Spleen (tissue), 11 donors: ENCODE results near the gene HSF4. TPM values are rescaled to one million over a fixed set of nuclear protein-coding genes. Genes with fewer than 3 reads are reported as not detected.
A peak's percentile ranks its signal among the peaks of the same experiment; 100 is the strongest.
"Not testable (repeated sequence)": the region's sequence is repeated elsewhere in the genome, so short reads cannot be mapped to it uniquely, and the experiment has no call there.

Source experiments
- DNase-seq: peaks from one replicate; pipeline ENCODE4 v3.0.0-alpha.2; 2020
- H3K27ac ChIP-seq, 8 donors: fragments of 200-600 bp; sonication (generic) in 7 of 8; 1 replicate in 4 of 8; 2 replicates in 4 of 8; pipeline versions ENCODE4 v1.5.0 to v1.8.0; 2016 to 2021; ENCODE audit warnings: inconsistent platforms in 4 of 8, mild to moderate bottlenecking in 4 of 8, moderate library complexity in 1 of 8
- H3K27me3 ChIP-seq, 7 donors: fragments of 200-600 bp; sonication (generic) in 6 of 7; replicated peaks in 1 of 7; 1 replicate in 4 of 7; 2 replicates in 3 of 7; pipeline versions ENCODE4 v1.5.0 to v1.8.0; 2016 to 2021; ENCODE audit warnings: inconsistent platforms in 3 of 7, mild to moderate bottlenecking in 1 of 7
- H3K36me3 ChIP-seq, 6 donors: fragments of 200-600 bp; sonication (generic) in 5 of 6; 1 replicate in 4 of 6; 2 replicates in 2 of 6; pipeline versions ENCODE4 v1.5.0 to v1.8.0; 2016 to 2021; ENCODE audit warnings: inconsistent platforms in 2 of 6
- H3K4me1 ChIP-seq, 6 donors: fragments of 200-600 bp; sonication (generic) in 5 of 6; 1 replicate in 3 of 6; 2 replicates in 3 of 6; pipeline versions ENCODE4 v1.5.0 to v1.8.0; 2016 to 2021; ENCODE audit warnings: inconsistent platforms in 3 of 6
- H3K4me3 ChIP-seq, 8 donors: fragments of 200-600 bp; sonication (generic) in 7 of 8; 1 replicate in 4 of 8; 2 replicates in 4 of 8; pipeline versions ENCODE4 v1.5.0 to v1.8.0; 2016 to 2021; ENCODE audit warnings: inconsistent platforms in 4 of 8, mild to moderate bottlenecking in 4 of 8, moderate library complexity in 2 of 8
- H3K9me3 ChIP-seq, 8 donors: fragments of 200-600 bp; sonication (generic) in 7 of 8; 1 replicate in 4 of 8; 2 replicates in 4 of 8; pipeline versions ENCODE4 v1.5.0 to v1.8.0; 2016 to 2021; ENCODE audit warnings: inconsistent platforms in 4 of 8
- POLR2A ChIP-seq, 3 donors: fragments of 450-650 bp; IDR thresholded peaks; one replicate each; pipeline ENCODE4 v1.5.1; 2017; ENCODE audit warnings: antibody characterized with exemption in 3 of 3, mild to moderate bottlenecking in 1 of 3
- POLR2AphosphoS5 ChIP-seq, 3 donors: sonication (generic); formaldehyde crosslinking; IDR thresholded peaks; one replicate each; pipeline ENCODE4 v1.5.1; 2017; ENCODE audit warnings: antibody characterized with exemption in 3 of 3
- WGBS, 5 donors: extraction: QIAGEN DNeasy Blood & Tissue Kit in 3 of 5; methylation state at CpG; one replicate each; pipeline versions ENCODE4 v1.1.5 to v1.1.7; 2013 to 2018; 5-methylcytosine and 5-hydroxymethylcytosine counted together
- intact Hi-C: fragments of 100-400 bp; cut with DNase I; formaldehyde crosslinking; loops from one replicate; pipeline ENCODE4 v1.15.0; 2023; ENCODE audit warnings: low total_unique reads
- polyA plus RNA-seq, 3 donors: library from polyadenylated mRNA; stranded (reverse); fragments of 200-250 nt; gene quantifications; one replicate each; pipeline ENCODE4 v1.2.1, GENCODE V29; 2013
- total RNA-seq, 7 donors: library from RNA; depleted of rRNA in 3 of 7; stranded (reverse); fragments of >200 nt in 3 of 7; fragmentation: NEBNext Ultra II Directional in 4 of 7; extraction: Animal tissue kit (Norgen Biotek cat#: 25700) in 4 of 7; gene quantifications; one replicate each; pipeline versions ENCODE4 v1.1.0 to v1.2.1, GENCODE V29; 2016 to 2021
- TF ChIP-seq, protein P1 (sequence below), 11 experiments: fragments of 200-600 bp in 7 of 11; fragments of 450-650 bp in 4 of 11; sonication (generic) in 4 of 11; IDR thresholded peaks in 8 of 11; conservative IDR thresholded peaks in 3 of 11; 1 replicate in 7 of 11; 2 replicates in 4 of 11; pipeline versions ENCODE4 v1.4.0 to v1.8.0; 2016 to 2021; ENCODE audit warnings: antibody characterized with exemption in 11 of 11, inconsistent platforms in 4 of 11, mild to moderate bottlenecking in 1 of 11
- donor health status: healthy with polysubstance abuse.
- donor health status: DM: no; HTN: no; CAD: no; lungs with moderate emphysema.
- donor health status: DM: no; HTN: no; CAD: no.
- donor health status: Bipolar disorder and iron deficiency.
- donor health status: healthy.
- donor health status: DM: no; HTN: no; CAD: no.
- donor health status: DM: yes; HTN: yes; CAD: no.

Gene HSF4
- total and polyA plus RNA-seq, 10 donors, result 11.5 to 43.7 (median 20.3) TPM

DNA sequence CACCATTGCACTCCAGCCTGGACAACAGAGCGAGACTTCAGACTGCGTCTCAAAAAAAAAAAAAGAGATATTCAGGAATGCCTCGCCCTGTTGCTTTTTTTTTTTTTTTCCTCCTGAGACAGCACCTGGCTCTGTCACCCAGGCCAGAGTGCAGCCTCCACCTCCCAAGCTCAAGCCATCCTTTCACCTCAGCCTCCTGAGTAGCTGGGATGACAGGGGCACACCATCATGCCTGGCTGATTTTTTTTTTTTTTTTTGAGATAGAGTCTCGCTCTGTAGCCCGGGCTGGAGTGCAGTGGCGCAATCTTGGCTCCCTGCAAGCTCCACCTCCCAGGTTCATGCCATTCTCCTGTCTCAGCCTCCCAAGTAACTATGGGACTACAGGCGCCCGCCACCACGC lies 46.8 kb upstream of the HSF4 start:
- 89 to 96% (median 91%) methylated on average over 9 of the region's 9 CpGs for WGBS, 5 donors
- TF ChIP-seq, protein P1, sequence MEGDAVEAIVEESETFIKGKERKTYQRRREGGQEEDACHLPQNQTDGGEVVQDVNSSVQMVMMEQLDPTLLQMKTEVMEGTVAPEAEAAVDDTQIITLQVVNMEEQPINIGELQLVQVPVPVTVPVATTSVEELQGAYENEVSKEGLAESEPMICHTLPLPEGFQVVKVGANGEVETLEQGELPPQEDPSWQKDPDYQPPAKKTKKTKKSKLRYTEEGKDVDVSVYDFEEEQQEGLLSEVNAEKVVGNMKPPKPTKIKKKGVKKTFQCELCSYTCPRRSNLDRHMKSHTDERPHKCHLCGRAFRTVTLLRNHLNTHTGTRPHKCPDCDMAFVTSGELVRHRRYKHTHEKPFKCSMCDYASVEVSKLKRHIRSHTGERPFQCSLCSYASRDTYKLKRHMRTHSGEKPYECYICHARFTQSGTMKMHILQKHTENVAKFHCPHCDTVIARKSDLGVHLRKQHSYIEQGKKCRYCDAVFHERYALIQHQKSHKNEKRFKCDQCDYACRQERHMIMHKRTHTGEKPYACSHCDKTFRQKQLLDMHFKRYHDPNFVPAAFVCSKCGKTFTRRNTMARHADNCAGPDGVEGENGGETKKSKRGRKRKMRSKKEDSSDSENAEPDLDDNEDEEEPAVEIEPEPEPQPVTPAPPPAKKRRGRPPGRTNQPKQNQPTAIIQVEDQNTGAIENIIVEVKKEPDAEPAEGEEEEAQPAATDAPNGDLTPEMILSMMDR (IDR thresholded peaks at IDR 0.05 in 8 of 11, conservative IDR thresholded peaks at IDR 0.05 in 3 of 11), result no peak
- TF ChIP-seq POLR2AphosphoS5 (IDR thresholded peaks at IDR 0.05), result no peak
- TF ChIP-seq POLR2A (IDR thresholded peaks at IDR 0.05), result no peak
- intact Hi-C loops, result no loop called here
- Histone ChIP-seq H3K4me1 (peaks cover 0 to 48% (median 10%) of the 10 kb centered on the region in 6 donors), H3K4me3 (no peak overlapping the region), H3K9me3 (no peaks in the 10 kb centered on the region), H3K27ac (peak overlapping the region in 5 of 8 donors; percentile 47 to 84 (median 81)), H3K27me3 (no peaks in the 10 kb centered on the region), H3K36me3 (peaks cover 0 to 64% (median 29%) of the 10 kb centered on the region in 6 donors)
- no peak for DNase-seq

DNA sequence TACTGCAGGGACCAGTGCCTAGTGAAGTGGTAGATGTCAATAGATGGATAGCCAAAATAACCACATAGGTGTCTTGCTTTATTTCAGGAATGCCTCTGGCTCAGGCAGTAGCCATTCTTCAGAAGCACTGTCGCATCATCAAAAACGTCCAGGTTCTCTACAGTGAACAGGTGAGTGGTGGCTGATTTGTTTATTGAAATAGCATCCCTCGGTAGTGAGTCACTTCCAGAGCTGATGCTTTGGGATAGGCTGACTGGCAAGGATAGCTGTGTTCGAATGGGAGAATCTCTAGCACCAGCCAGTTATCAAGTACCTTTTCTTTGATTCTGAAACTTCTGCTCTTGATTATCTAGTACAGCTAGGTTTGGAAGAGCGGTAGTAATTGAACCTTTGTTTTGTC lies 44.5 kb upstream of the HSF4 start:
- H3K9me3 ChIP-seq, result no peaks in the 10 kb centered on the region
- intact Hi-C loops, result no loop called here
- peaks cover 0 to 77% (median 41%) of the 10 kb centered on the region in 6 donors for H3K36me3 ChIP-seq
- 87 to 95% (median 89%) methylated on average over 5 of the region's 5 CpGs for WGBS, 5 donors
- no peak for TF ChIP-seq POLR2A (IDR thresholded peaks at IDR 0.05)
- TF ChIP-seq POLR2AphosphoS5 (IDR thresholded peaks at IDR 0.05), result no peak
- TF ChIP-seq, protein P1 (IDR thresholded peaks at IDR 0.05 in 8 of 11, conservative IDR thresholded peaks at IDR 0.05 in 3 of 11), result no peak
- H3K4me1 ChIP-seq, result peaks cover 0 to 28% (median 6%) of the 10 kb centered on the region in 6 donors
- H3K27ac ChIP-seq, result no peak overlapping the region
- no peaks in the 10 kb centered on the region for H3K27me3 ChIP-seq
- no peak overlapping the region for H3K4me3 ChIP-seq
- DNase-seq, result no peak

DNA sequence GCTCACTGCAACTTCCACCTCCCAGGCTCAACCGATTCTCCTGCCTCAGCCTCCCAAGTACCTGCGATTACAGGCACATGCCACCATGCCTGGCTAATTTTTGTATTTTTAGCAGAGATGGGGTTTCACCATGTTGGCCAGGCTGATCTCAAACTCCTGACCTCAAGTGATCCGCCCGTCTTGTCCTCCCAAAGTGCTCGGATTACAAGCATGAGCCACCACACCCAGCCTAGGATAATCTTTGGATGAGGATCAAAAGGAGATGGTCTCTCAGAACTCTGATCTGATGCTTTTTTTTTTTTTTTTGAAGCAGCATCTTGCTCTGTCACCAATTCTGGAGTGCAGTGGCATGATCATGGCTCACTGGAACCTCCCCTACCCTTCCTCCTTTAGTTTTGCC lies 41.7 kb upstream of the HSF4 start:
- WGBS, 5 donors, result 97 to 99% (median 97%) methylated on average over 5 of the region's 5 CpGs
- H3K27ac ChIP-seq, intact Hi-C loops, H3K4me1 ChIP-seq, H3K27me3 ChIP-seq, H3K4me3 ChIP-seq, H3K9me3 ChIP-seq: not testable (repeated sequence)
- peaks cover 0 to 89% (median 49%) of the 10 kb centered on the region in 6 donors for H3K36me3 ChIP-seq
- DNase-seq, result peak; percentile 10

DNA sequence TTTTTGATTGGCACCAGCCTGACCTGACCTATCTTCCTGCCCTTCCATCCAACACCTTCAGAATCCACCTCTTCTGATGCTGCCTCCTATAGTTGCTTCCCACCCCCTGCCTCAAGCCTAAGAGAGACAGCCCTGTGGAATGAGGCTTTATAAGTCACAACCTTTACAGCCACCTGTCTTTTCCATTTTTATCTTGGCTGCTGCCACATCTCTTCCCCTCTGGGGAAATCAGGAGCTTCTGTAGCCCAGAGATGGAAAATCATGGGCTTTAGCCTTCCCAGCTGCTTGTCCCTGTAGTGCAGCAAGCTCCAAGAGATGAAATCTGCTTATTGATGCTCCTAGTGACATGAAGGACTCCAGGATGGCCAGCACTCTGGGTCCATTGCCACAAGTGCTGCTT lies 36.1 kb upstream of the HSF4 start:
- no peak for DNase-seq
- H3K27ac ChIP-seq, result no peak overlapping the region
- no peaks in the 10 kb centered on the region for H3K4me1 ChIP-seq
- peaks cover 0 to 100% (median 46%) of the 10 kb centered on the region in 6 donors for H3K36me3 ChIP-seq
- no peaks in the 10 kb centered on the region for H3K9me3 ChIP-seq
- no peaks in the 10 kb centered on the region for H3K27me3 ChIP-seq
- TF ChIP-seq, protein P1 (IDR thresholded peaks at IDR 0.05 in 8 of 11, conservative IDR thresholded peaks at IDR 0.05 in 3 of 11), result no peak
- no peak for TF ChIP-seq POLR2AphosphoS5 (IDR thresholded peaks at IDR 0.05)
- no peak for TF ChIP-seq POLR2A (IDR thresholded peaks at IDR 0.05)
- H3K4me3 ChIP-seq, result no peak overlapping the region
- intact Hi-C loops, result no loop called here

DNA sequence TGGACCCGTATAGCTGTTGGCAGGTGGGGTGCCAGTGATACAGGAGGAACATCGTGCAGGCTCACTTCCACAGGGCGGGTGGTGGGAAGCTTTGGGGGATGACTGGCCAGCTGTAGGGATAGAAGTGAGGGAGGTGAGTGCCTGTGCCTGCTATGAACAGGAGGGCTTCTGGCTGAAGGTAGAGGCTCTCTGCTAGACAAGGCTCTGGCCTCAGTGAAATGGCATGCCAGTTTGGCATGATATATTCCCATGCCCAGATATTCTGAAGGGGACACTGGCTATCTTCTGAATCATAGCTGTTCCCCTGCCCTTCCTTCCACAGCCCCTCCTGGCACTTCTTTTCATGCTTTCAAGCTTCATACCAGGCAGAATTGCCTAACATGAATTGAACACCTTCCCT lies 35.7 kb upstream of the HSF4 start:
- Histone ChIP-seq H3K27me3 (no peaks in the 10 kb centered on the region), H3K4me1 (no peaks in the 10 kb centered on the region), H3K4me3 (no peak overlapping the region), H3K27ac (no peak overlapping the region), H3K9me3 (no peaks in the 10 kb centered on the region), H3K36me3 (peaks cover 0 to 100% (median 47%) of the 10 kb centered on the region in 6 donors)
- intact Hi-C loops, result no loop called here
- TF ChIP-seq, protein P1 (IDR thresholded peaks at IDR 0.05 in 8 of 11, conservative IDR thresholded peaks at IDR 0.05 in 3 of 11), result no peak
- TF ChIP-seq POLR2AphosphoS5 (IDR thresholded peaks at IDR 0.05) (no peak), POLR2A (IDR thresholded peaks at IDR 0.05) (no peak)
- WGBS, 5 donors, result 85 to 97% (median 94%) methylated on average over 3 of the region's 3 CpGs
- DNase-seq, result peak; percentile 49
